ENCODE results near the gene ITIH1. TPM values are rescaled to one million over a fixed set of nuclear protein-coding genes. Genes with fewer than 3 reads are reported as not detected.
"Not testable (repeated sequence)": the region's sequence is repeated elsewhere in the genome, so short reads cannot be mapped to it uniquely, and the experiment has no call there.

Gene ITIH1
- not detected in 2 replicates for total RNA-seq (2014; rRNA removed; shearing (Covaris generic))

DNA sequence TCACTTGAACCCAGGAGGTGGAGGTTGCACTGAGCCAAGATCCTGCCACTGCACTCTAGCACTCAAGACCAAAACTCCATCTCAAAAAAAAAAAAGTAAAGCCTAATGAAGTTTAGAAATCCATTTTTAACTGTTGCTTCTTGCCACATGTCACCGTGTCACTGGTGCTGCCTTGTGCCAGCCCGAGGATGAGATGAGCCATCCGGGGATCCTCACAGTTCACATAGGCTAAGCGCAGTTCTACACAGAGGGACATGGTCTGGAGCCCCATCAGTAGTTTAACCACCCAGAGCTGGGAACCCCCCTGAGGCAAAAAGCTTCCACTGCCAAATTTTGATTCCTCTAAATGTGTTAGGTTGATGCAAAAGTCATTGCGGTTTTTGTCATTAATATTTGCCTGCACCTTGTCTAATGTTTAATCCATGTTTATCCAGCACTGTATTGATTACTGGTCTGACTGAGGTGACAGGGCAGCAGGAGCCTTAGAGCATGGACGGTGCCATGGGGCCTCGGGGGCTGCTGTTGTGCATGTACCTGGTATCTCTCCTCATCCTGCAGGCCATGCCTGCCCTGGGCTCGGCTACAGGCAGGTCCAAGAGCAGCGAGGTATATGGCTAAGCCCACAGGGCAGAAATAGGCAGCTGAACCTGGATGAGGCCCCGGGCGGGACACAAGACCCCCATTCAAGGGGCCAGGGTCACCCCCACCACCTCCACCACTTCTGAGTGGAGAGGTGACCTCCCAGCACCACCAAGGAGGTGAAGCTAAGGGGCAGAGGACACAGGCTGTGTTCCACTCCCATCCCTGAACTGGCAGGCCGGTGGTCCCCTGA lies at the start of gene ITIH1:
Gene ITIH1 (plus strand): TSS at position 473 of the 832 bp plus-strand sequence. CDS start 17 bp downstream, at position 490.
- DNase-seq (ENCODE audit: low read depth) = no peak

- DNase-seq (ENCODE audit: low read depth) = not testable (repeated sequence)
Measured at GRCh38 chr3:52728753-52729152, 48.6 kb upstream of the ITIH1 start.

- DNase-seq (ENCODE audit: low read depth) = no peak
Measured at GRCh38 chr3:52730681-52731080, 46.7 kb upstream of the ITIH1 start.

DNA sequence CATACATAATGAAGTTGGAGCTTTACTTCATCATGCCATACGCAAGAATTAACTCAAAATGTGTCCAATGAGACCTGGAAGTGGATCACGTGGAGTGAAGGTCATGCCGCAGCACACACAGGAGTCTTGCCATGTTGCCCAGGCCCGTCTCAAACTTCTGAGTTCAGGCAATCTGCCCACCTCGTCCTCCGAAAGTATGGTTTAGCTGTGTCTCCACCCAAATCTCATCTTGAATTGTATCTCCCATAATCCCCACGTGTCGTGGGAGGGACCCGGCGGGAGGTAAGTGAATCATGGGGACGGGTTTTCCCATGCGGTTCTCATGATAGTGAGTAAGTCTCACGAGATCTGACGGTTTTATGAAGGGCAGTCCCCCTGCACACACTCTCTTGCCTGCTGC lies 45.8 kb upstream of the ITIH1 start:
- no peak for DNase-seq (ENCODE audit: low read depth)

DNA sequence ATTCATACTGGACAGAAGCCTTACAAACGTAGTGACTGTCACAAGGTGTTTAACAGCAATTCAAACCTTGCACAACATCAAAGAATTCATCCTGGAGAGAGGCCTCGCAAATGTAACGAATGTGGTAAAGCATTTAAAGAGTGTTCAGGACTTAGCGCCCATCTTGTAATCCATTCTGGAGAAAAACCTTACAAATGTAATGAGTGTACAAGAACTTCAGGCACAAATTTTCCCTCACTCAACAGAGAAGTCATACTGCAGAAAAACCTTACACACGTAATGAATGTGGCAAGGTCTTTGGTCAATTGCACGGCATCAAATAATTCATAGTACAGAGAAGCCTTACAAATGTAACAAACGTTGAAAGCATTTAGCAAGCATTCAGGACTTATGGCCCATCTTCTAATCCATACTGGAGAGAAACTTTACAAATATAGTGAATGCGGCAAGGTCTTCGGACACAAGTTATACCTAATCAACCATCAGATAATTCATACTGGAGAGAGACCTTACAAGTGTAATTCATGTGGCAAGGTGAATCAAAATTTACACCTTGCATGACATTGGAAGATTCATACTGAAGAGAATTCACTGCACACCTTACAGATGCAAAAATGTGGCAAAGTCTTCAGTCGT lies 44.0 kb upstream of the ITIH1 start:
- DNase-seq (ENCODE audit: low read depth) = no peak

DNA sequence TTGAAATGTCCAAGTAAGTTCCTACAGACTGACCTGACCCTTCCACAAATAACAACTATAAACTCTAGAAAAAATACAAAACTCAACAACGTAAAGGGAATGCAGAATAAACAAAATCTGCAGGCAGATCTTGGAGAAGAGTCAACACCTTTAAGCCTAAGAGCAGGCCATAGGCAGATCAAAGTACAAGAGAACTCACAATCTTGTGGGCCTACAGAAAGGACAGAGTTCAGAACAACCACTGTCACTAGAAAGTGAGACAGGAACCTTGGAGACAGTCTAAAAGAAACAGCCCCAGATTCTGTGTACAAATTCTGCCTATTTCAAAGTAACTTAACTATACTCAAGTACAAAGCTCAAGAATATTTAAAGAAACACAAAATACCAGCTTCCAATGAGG lies 37.7 kb upstream of the ITIH1 start:
- no peak for DNase-seq (ENCODE audit: low read depth)

DNA sequence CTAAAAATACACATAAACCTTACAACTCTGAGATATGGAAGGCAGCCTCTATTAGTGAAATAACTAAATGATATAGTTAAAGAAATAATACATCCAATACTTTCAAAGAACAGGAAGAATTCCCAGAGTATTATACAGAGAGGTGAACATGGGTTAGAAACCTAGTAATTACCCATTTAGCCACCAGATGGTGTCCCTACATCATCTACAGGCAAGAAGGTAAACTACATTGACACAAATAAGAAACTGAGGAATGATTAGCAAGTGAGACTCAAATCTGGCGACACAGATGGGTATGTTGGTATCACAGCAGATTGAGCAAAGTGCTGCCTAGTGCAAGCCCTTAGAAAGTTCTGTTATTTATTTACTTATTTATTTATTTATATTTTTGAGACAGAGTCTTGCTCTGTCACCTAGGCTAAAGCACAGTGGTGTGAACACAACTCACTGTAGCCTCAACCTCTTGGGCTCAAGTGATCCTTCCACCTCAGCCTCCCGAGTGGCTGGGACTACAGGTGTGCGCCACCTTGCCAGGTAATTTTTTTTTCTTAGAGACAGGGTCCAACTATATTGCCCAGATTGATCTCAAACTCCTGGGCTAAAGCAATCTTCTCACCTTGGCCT lies 34.9 kb upstream of the ITIH1 start:
- peak; percentile 3 for DNase-seq (ENCODE audit: low read depth)

DNA sequence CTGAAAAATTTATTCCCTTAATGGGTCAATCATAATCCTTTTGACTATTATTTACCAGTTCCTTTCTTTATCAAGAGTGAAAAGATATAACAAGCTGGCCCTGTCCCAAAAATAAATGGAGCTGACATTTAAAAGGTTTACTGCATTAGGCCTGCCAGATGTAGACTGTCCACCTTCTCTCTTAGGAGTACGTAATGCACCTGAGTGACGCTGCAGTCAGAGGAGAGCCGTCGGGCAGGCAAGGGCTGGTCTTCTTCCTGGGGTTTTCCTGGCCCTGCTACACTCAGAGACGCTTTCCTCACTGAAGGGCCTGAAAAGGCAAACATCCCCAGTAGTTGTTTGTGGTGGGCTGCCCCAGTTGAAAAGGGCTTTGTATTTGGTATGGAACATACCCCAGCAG lies 34.2 kb upstream of the ITIH1 start:
- no peak for DNase-seq (ENCODE audit: low read depth)

DNA sequence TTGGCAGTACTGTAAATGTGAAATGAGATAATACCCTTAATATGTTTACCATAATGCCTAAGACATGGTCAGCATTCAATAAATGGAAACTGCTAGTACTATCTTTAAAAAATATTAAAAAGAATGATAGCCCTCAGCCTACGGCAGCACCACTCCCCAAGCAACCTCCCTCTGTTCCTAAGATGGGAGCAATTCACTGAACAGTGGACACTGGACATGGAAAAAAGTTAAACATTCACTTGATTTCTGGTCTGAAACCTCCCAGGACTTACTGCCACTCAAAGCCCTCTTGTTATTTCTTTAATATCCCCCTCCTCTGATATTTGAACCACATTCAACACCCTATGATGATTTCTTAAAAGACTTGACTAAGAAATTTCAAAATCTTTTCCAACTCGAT lies 33.7 kb upstream of the ITIH1 start:
- DNase-seq (ENCODE audit: low read depth) = no peak

GRCh38 chr3:52752045-52752660 lies 25.2 kb upstream of the ITIH1 start:
- DNase-seq (ENCODE audit: low read depth) = no peak

DNA sequence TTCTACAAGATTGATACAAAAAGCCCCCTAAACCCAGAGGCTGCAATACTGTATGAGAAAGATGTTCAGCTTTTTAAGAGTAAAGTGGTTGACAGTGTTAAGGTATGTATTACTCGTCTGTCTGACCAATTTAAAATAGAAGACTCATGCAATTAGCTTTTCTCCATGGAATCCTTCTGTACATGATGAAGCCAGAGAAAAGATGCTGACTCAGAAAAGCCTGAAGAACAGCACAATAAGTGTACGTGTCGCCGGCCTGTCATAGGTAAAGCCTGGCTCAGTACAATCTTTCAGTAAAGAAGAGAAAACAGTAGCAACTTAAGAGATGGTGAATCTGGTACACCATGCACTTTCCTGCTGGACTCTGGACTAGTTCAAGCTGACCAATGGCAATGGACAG lies 23.0 kb upstream of the ITIH1 start:
- DNase-seq (ENCODE audit: low read depth) = no peak

- no peak for DNase-seq (ENCODE audit: low read depth)
Measured at GRCh38 chr3:52756141-52756540, 21.3 kb upstream of the ITIH1 start.

DNA sequence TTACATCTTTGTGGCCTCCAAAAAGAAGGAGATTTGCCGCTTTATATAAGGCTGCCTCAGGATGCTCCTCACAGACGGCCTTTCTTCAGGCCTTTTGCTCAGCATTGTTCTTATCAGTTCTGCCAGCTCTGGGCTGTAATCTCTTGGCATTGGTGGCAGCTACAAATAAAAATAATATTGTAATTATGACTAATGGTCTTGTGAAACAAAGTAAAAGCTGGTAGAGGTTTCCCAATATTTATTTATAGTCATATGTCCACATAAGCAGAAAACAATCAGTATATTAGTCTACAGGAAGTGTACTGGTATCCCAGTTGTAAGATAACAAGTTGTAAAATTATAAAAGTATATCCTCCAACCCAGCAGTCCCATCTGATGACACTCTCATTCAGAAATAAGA lies 13.9 kb upstream of the ITIH1 start:
- DNase-seq (ENCODE audit: low read depth) = no peak

- DNase-seq (ENCODE audit: low read depth) = no peak
Measured at GRCh38 chr3:52769786-52770455, 7.5 kb upstream of the ITIH1 start.

DNA sequence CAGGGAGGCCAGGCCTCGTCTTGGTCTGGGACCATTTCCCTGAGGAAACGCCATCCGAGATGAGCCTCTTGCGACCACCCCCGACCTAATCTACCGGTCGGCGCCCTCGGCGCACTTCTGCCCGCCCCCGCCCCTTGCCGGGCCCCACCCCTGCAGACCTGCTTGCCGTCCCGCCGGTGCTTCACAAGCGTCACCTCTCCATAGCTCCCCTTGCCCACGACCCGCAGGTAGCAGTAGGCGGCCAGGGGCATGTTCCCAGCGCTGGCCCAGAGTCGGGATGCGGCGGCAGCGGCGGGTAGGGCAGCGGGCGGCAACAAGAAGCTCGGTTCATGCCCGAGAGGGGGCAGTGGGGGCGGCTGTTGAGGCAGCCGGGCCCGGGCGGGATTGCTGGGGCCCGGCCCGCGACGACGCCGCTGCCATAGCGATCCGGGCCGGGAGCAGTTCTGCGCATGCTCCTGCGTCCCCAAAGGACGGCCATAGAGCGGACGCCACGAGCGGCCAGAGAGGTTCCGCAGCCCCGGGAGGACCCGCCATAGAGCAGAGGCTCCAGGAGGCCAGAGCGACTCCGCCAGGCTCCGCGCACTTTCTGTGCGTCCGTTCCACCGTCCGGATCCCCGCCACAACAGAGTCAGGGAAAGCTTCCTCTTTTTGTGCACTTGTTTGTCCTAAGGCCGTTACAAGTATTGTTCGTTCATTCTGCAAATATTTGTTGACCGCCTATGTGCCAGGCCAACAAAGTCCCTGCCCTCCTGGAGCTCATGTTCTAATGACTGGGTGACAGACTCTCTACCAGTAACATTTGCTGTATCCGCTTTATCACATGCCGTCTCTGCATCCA lies 6.7 kb upstream of the ITIH1 start, which contains the start of gene NEK4:
Gene NEK4 (minus strand): TSS at position 445 of the 838 bp plus-strand sequence. CDS start 194 bp downstream, at position 251.
- DNase-seq (ENCODE audit: low read depth) = peak; percentile 92

DNA sequence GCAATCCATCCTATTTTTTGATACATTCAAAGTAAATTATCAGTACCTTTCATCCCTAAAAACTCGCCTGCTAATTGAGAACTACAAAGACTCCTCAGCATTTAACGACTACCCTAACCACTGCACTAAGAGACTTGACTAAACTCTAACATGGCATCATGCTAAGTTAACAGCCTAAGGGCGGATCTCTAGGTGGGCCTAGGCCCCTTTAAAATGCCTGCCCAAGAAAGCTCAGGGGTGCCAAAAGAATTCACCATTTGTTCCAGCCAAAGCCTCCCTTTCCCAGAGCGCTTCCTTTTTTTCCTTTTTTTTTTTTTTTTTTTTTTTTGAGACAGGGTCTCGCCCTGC lies 6.1 kb upstream of the ITIH1 start:
- DNase-seq (ENCODE audit: low read depth) = no peak

DNA sequence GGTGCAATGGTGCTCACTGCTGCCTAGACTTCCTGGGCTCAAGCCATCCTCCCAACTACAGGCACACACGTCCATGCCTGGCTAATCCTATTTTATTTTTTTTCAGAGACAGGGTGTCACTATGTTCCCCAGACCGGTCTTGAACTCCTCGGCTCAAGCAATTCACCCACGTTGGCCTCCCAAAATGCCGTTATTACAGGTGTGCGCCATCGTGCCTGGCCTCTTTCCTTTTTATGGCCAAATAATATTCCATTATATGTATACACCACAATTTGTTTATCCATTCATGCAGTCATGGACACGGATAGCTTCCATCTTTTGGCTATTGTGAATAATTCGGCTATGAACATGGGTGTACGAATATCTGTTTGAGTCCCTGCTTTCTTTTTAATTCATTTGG lies 5.7 kb upstream of the ITIH1 start:
- no peak for DNase-seq (ENCODE audit: low read depth)

DNA sequence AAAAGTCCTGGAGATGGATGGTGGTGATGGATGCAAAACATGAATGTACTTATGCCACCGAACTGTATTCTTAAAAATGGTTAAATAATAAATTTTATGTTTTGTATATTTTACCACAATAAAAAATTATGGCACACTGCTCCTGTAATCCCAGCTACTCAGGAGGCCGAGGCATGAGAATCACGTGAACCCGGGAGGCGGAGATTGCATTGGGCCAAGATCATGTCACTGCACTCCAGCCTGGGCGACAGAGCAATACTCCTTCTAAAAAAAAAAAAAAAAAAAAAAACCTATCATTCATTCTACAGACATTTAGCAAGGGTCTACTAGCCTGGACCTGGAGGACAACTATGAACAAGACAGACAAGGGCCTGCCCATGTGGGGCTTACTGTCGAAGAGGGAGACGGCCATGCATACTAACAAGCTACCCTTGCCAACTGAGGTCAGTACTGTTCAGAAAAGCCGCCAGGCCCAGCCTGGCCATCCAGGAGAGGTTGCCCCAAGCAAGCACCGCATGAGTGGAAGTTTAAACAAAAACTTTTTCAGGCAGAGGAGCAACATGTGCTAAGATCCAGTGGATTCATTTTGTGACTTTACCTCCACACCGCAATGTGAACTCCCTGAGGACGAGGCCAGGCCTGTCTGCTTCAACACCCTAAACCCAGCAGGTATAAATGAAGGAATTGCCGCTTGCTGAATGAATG lies 3.9 kb upstream of the ITIH1 start:
- no peak for DNase-seq (ENCODE audit: low read depth)

- DNase-seq (ENCODE audit: low read depth) = no peak
Measured at GRCh38 chr3:52774066-52774713, 3.2 kb upstream of the ITIH1 start.

Measured in Daoy (cell line).